ENCODE results near the gene GCNT2.
"Not testable (repeated sequence)": the region's sequence is repeated elsewhere in the genome, so short reads cannot be mapped to it uniquely, and the experiment has no call there.

The GCNT2 gene

DNA sequence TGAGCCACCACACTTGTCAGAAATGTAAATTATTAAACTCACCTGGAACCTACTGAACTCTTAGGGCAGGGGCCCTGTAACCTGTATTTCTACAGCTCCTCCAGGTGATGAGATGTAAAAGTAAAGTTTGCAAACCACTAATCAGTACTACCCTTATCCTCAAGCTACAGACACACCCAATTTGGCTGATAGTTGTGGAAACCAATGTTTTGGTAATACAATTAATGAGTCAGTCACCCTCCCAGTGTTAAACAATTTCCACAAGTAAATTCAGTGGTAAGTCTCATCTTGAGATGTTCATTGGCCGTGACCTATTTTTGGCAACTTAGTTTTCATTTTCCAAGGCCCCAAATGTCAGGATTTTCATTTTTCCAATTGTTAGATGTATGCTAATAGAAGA, 29.6 kb downstream of the GCNT2 start:
- no peak for DNase-seq

DNA sequence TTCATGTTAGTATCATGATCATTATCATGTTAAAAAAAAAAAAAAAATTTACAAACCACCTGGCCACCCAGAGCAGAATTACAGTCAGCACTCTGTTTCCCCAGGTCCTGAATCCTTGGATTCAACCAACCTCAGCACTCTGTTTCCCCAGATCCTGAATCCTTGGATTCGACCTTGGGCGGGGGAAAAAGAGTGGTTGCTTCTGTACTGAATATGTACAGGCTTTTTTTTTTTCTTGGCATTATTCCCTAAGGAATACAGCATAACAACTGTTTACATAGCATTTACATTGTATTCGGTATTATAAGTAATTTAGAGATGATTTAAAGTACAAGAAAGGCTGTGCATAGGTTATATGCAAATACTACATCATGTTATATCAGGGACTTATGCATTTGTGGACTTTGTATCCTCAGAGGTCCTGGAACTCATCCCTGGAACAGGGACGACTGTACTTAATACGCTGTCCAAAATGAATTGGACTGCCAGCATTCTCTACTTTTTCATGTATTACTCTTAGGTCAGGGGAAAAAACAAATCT, 31.2 kb downstream of the GCNT2 start:
- DNase-seq: no peak

DNA sequence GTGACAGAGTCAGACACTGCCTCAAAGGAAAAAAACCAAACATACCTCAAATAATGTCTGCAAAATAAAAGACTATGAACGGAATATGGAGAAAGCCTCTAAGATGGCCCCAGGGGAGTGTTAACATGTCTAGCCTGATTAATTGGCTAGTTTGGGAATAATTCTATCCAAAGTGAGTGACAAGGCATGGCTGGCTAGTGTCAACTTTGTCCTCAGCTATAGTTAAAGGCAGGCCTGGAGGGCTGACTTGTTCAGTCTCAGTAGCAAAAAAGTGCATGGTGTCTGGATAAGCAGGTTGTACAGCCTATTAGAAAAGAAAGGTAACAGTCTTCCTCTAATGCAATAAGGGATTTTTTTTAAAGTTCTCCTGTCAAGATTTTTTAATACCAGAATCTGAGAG, 32.7 kb downstream of the GCNT2 start:
- DNase-seq: no peak

DNA sequence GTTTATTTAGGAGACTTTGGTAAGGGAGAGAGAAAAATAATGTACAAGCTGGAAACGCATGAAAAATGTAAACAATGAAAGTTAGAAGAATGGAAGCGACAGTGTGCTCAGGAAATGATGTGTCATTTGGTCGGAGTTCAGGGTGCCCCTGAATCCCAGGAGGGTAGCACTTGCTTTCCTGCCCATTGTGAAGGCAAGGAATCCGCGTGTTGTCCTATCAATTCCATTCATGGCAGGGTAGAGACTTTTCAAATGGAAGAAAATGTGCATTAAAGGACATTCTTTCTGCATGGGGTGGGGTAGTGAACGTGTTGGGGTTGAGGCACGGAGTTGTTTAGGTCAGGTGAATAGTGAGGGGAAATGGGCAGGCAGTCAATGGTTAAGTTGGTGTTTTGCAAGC, 33.7 kb downstream of the GCNT2 start:
- DNase-seq: no peak

DNA sequence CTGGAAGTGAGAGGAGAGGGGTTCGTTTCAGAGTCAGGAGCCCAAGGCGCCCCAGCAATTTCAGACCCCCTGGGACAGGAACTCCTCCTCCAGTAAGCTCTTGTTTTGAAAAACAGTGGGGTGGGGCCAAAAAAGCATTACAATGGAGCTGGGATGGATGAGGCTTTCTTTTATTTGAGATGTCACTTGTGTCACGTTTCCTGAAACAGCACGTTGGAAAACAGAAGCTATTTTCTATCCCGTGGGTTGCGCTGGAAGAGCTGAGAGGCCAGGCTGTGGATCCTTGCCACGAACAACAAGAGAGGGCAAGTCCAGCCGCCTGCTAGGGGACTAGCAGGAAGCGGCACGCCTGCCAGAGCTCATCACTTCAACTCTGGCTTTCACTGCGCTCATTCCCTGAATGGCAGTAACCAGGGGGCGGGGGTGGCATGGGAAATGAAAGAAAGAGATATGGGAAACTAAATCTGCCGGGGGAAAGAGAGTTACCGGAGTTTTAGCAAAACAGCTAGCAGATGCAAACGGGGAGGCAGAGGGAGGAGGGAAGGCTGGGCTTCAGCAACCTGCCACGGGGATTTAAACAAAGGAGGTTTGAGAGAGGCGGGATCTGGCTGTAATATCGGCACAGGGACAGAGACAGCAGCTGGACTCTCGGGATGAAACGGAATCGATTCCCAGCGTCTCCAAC, 34.6 kb downstream of the GCNT2 start:
- DNase-seq: no peak

DNA sequence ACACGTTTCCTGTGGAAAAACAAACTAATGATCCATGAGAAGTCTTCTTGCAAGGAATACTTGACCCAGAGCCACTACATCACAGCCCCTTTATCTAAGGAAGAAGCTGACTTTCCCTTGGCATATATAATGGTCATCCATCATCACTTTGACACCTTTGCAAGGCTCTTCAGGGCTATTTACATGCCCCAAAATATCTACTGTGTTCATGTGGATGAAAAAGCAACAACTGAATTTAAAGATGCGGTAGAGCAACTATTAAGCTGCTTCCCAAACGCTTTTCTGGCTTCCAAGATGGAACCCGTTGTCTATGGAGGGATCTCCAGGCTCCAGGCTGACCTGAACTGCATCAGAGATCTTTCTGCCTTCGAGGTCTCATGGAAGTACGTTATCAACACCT, 35.4 kb downstream of the GCNT2 start:
- DNase-seq: no peak

DNA sequence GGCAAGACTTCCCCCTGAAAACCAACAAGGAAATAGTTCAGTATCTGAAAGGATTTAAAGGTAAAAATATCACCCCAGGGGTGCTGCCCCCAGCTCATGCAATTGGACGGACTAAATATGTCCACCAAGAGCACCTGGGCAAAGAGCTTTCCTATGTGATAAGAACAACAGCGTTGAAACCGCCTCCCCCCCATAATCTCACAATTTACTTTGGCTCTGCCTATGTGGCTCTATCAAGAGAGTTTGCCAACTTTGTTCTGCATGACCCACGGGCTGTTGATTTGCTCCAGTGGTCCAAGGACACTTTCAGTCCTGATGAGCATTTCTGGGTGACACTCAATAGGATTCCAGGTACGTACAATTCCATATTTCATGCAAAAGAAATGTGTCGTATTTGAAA, 35.8 kb downstream of the GCNT2 start:
- no peak for DNase-seq

DNA sequence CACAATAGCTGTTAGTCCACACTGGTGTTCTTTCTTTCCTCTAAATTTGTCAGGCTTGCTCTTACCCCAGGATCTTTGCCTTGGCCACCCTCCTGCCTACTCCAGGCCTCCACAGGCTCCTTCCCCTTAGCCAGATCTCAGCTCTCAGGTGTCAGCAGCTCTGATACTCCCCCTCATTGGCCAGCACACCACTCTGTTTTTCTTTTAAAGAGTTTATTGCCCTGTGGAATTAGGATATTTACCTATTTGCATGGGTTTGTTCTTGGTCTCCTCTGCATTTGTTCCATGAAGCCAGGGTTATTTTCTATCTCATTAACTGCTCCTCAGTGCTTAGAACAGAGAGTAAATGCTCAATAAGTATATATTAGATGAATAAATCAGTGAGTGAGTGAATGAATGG, 36.8 kb downstream of the GCNT2 start:
- DNase-seq: no peak

DNA sequence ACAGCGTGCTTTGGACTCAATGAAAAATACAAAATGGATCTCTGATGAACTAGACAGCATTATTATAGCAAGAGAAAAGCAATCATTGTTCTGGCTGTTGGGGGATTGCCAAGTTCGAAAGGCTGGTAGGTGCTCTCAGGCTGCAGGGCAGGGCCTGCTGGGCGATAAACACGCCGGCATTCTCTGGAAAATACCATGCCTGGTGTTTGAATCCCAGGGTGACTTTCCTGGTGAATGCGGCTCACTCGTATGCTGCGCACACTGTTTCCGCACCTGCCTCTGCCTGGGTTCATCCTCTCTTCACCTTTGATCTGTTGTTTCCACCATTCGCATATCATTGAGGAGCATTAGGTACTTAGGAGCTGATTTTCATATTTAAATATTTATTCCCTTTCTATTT, 37.4 kb downstream of the GCNT2 start:
- DNase-seq: no peak

DNA sequence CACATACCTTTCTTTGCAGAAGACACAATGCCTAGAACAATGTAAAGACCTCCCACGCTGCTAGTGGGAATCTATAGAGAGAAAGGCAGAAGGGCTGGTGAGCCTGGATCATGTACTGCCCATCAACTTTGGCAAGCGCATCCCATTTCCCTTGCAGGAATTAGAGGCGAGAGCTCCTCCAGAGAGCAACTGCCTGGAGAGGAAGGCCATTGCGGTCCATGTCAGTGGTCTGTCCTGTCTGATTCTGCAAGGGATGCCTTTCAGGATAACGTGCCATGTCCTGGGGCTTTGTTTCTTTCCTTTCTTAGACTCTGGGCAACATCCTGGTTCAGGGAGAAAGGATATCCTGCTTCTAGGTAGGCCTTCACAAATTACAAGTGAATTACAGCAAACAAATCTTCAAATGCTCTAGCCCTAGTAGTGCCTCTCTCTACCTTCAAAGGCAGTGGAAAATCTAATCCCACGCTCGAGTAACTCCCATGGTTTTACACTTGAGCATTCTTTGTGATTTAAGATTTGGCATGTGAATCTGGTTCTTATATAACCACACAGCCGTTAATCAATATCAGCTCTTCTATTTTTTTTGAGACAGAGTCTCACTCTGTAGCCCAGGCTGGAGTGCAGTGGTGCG, 38.5 kb downstream of the GCNT2 start:
- no peak for DNase-seq

DNA sequence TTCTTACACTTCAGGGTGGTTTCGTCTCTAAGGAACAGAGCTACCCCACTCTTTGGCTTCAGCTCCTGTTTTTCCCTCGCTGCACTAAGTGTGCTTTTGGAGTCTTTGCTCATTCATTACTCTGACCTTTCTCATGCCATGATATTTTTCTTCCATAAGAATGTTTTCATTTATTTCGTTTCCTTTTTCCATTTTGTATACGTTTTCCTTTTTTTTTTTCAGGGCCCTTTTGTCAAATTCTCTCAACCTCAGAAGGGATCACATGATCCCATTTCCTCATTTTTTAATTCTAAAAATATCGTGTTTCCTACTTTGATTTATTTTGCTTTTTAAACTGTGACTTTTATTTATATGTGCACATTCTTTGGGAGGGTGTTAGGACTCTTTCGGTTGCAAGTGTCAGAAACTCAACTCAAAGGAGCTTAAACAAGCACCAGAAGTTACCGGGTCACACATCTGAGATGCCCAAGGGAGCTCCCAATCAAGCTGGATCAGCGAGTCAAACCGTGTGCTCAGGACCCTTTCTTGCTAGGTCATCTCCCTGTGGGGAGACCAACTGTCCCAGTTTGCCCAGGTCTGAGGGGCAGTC, 40.6 kb downstream of the GCNT2 start:
- no peak for DNase-seq

DNA sequence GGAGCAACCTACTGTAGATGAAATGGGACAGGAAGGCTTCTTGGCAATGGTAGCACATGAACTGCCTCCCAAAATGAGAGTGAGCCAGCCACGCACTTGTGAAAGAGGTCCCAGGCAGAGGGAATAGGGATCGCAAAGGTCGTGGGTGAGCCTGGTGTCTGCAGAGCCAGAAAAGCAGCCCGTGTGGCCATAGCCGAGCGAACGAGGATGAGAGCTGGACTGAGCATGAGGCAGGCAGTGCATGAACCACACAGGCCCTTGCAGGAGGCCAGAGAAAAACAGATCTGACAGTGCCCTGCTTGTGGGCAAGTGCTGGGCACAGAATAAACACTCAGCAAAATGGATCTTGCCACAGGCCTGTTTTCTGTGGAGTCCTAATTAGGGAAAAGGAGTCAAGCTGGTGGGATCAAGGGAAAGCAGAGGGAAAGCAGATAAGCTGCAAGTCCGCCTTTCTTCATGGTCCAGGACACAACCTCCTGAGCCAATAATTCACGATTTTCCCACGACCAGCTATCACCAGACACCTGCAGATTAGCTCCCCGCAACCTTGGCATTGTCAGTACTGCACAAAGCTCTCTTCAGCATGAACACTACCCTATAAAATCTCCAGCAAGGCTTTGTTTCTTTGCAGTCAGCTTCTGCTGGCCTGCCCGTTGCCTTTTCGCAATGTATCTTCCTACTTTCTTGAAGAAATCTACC, 44.0 kb downstream of the GCNT2 start:
- DNase-seq: no peak

DNA sequence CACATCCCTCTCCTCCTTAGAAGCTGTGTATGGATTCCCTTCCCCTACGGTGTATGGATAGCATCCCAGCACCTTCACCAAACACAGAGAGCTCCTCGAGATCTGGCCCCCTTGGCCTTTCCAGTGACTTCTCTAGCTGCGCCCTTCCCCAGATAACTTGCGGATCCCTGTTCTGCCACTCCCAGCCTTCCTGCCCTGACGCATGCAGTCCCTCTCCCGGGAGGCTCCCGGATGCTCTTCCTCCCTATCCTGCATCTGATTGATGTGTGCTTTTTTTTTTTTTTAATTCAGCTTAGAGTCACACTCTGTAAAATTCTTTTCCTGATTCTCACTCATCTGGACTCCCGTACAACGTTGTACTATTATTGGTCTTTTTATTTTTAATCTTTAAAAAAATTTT, 44.8 kb downstream of the GCNT2 start:
- no peak for DNase-seq

DNA sequence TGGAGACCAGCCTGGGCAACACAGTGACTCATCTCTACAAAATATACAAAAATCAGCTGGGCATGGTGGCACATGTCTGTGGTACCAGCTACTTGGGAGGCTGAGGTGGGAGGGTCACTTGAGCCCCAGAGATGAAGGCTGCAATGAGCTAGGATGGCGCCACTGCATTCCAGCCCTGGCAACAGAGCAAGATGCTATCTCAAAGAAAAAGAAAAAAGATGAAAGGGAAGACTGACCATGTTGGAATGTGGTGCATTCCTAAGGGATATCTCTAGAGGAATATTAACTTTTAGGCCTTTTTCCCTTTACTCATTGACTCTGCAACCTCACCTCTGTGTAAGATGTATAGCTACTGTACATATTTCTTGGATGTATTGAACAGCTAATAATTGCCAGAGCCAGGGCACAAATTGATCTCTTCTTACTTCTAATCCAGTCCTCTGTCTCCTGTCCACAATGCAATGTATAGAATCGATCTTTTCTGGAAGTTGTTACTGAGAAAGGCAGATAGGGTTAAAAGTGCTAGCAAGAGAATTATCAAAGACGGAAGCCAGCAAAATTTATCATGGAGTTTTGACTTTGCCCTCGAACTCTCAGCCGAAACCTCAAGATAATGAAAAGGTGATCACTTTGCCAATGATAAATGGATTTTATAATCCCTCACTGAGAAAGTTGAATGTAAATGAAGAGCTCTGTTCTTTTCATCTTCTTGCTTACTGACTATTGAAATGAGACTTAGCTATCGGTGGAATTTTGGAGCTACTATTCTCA, 46.3 kb downstream of the GCNT2 start:
- no peak for DNase-seq

DNA sequence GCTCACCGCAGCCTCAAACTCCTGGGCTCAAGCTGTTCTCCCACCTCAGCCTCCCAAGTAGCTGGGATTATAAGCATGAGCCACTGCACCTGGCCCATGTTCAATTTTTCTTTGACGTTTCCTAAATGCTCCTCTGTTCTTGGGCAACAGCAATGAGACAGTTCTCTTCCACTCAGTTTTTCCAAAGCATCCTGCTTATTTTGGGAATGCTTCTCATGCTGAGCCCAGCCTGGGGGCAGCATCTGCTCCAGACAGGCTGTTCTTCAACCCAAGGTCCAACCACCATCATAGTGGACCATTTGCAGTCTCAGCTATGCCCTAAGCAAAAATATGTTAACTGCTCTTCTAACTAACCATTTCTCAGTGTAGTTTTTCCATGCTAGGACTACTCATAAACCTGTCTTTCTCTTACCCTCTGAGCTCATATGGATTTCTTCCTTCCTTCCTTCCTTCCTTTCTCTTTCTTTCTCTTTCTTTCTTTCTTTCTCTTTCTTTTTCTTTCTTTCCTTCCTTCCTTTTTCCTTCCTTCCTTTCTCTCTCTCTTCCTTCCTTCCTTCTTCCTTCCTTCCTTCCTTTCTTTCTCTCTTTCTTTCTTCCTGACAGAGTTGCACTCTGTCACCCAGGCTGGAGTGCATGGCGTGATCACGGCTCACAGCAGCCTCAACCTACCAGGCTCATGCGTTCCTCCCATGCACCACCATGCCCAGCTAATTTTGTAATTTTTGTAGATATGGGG, 48.4 kb downstream of the GCNT2 start:
- DNase-seq: no peak

DNA sequence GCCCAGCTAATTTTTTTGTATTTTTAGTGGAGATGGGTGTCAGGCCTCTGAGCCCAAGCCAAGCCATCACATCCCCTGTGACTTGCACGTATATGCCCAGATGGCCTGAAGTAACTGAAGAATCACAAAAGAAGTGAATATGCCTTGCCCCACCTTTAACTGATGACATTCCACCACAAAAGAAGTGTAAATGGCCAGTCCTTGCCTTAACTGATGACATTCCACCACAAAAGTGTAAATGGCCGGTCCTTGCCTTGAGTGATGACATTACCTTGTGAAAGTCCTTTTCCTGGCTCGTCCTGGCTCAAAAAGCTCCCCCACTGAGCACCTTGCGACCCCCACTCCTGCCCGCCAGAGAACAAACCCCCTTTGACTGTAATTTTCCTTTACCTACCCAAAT, 54.4 kb downstream of the GCNT2 start:
- not testable (repeated sequence) for DNase-seq

DNA sequence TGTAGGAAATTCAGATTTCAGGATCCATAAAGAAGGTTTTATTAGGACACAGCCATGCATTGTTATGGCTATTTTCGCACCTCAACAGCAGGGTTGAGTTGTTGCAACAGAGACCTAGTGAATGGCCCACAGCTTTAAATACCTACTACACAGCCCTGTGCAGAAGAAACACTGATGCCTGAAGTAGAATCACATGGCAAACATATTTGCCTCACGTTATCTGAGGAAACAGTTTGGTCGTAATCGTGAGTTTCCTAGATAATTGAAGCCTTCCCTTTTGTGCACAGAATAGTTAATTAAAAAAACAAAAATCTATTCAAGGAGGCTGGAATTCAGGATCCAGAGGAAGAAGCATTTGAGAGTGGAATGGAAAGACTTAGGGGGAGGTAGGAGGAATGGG, 55.1 kb downstream of the GCNT2 start:
- DNase-seq: no peak

DNA sequence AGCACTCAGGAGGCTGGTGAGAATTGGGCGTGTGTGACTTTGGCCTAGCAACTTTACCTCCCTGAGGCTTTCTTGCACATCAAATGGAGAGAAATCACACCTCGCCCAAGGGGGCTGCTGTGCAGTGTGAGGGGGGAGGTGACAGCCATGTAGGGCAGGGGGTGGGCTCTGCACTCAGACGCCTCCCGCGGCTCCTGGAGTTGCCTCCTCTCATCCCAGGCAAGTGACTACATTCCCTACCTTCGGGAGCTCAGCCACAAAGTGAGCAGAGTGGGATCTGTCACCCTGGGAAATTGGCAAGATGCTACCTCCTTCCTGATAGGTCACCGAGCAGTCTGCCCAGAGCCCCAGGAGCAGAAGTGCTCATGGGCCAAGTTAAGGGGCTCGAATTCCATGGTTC, 56.0 kb downstream of the GCNT2 start:
- no peak for DNase-seq

DNA sequence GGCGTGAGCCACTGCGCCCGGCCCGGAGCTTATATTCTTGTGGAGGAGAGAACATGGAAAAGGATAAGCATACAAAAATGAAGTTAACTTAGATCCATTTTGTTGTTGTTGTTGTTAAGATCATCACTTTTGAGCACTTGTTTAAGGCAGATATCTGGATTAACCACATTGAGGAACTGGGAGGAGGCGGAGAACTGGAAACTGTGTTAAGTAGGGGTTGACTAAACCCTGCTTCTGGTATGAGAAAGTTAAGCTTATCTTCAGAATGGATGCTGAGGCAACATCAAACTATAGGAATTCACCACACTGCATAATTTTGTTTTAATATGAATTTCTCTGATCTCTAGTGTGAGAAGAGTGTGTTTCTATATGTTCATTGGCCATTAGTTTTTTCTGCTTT, 57.6 kb downstream of the GCNT2 start:
- no peak for DNase-seq

DNA sequence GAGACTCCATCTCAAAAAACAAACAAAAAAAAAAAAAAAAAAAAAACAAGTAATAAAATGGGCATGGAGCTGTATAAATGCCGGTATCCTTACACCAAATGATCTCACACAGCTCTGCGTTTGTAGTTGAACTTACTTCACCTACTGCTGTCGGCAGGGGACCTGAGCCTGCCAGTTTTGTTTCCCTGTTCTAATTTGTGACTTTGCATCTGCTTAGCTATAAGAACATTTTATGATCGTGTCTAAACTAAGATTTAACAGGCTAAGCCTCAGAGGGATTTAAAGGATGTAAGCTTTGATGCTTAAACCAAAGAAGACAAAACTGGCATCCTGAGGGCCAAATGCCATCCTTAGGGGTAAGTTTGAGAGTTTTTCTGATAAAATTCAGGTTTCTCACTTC, 58.7 kb downstream of the GCNT2 start:
- no peak for DNase-seq

DNA sequence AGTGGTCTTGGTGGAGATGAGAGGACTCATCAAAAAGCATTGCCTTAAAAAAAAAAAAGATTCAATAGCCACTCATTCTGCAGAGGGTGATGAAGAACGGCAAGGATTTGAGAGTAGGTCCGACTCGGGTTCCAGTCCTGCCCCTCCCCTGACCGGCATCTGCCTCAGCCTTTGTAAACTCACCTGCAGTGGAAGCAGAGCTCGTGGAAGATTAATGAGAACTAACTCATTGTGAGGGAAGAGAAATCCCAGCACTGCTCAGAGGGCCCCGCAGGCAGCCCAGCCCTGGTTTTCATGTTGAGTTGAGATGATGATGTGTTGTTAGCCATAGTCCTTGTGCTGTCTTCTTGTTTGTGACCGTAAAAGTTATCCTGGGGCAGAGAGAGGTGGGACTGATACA, 59.4 kb downstream of the GCNT2 start:
- DNase-seq: no peak

DNA sequence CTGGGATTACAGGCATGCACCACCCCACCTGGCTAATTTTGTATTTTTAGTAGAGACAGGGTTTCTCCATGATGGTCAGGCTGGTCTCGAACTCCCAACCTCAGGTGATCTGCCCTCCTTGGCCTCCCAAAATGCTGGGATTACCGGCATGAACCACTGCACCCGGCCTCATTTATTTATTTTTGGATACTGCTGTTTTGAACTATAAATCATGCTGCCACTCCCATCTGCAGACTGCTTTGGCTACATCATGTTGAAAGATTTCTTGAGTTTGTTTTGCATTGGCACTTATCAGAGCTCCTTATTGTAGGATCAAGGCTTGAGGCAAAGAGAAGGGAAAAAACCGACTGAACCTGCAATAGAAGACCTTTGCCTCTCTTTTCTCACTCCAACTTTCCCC, 60.3 kb downstream of the GCNT2 start:
- not testable (repeated sequence) for DNase-seq
